DMS153 (cell line): ENCODE data around the gene PDHB.
"Not testable (repeated sequence)": the region's sequence is repeated elsewhere in the genome, so short reads cannot be mapped to it uniquely, and the experiment has no call there.

ENCODE experiments used
- DNase-seq: peaks from one replicate; lab custom pipeline; 2025; lab: John Stamatoyannopoulos, UW

Gene PDHB

DNA sequence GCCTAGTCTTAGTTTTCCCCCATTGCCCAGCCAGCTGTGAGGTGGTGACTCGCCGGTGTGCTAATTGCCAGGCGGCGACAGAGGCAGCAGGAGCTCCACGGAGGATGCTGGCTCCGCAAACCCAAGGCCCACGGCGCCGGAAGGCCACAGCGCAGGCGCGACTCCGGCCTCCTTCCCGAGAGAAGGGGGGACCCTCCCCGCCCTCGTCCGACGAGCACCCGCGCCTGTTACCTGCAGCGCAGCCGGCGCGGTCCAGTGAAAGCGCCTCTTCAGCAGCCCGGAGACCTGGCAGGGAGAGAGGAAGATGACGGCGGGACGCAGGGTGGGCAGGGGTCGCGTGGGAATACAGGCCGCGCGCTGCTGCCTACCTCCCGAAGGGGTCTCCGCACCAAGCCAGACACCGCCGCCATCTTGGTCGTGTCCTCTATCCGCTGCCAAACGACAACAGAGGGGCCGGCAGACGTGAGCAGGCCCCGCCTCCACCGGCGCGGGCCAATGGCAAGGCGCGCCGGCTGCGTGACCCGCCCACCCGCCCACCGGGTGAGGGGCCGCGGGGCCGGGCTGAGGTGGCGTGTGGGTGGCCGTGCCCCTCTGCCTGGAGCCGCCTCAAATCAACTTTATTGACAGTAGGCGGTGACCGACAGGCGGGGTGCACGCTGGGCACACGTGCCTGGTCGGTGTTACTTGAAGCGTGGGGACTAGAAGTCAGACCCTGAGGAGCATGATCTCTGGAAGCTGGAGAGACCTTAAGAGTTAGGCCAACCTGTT, at the start of gene PDHB:
Gene PDHB (minus strand): TSS at position 433 of the 768 bp plus-strand sequence. CDS start 23 bp downstream, at position 410.
- peak; percentile 51 for DNase-seq

DNA sequence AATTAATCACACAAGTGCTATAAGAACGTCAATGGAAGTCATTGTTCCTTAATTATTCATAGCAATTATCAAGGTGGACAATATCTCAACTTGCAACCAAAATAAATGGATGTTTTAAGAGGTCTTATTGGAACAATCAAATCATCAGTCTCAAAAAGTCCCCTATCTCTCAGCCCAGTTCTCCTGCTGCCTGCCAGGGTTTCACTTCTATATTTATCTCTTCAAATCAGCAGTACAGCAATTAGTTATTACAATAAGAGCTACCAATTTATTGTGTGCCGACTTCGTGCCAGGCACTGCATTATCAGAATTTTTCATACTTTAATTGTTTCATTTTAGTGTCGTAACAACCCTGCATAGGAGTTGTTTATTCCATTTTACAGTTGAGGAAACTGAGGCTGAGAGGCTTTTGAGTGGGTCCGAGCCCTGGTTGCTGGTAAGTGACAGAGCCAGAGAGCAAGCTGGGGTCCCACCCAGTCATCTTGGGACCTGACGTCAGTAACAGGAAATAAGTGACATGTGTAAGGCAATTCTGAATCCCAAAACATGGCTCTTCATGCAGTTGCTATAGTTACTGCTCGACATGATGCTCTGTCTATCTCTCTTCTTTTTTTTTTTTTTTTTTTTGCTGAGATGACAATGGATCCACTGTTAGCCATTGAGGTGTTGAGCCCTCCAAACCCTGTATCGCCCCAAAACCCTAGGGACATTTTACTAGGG, 49.4 kb upstream of the PDHB start:
- no peak for DNase-seq

DNA sequence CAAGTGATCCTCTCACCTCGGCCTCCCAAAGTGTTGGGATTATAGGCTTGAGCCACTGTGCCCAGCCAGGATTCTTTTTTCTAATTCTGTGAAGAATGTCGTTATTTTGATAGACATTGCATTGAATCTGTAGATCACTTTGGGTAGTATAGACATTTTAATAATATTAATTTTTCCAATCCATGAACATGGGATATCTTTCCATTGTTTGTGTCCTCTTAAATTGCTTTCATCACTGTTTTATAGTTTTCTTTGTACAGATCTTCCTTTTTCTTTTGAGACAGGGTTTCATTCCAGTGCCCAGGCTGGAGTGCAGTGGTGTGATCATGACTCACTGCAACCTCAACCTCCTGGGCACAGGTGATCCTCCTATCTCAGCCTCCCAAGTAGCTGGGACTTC, 46.7 kb upstream of the PDHB start:
- no peak for DNase-seq

DNA sequence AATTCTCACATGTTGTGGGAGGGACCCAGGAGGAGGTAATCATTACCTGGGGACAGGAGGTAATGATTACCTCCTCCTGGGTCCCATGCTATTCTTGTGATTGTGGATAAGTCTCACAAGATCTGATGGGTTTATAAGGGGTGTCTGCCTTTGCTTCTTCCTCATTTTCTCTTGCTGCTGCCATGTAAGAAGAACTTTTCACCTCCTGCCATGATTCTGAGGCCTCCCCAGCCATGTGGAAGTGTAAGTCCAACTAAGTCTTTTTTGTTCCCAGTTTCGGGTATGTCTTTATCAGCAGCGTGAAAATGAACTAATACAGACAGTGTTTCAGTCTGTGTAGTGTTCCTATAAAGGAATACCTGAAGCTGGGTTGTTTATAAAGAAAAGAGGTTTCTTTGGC, 45.1 kb upstream of the PDHB start:
- DNase-seq: no peak

DNA sequence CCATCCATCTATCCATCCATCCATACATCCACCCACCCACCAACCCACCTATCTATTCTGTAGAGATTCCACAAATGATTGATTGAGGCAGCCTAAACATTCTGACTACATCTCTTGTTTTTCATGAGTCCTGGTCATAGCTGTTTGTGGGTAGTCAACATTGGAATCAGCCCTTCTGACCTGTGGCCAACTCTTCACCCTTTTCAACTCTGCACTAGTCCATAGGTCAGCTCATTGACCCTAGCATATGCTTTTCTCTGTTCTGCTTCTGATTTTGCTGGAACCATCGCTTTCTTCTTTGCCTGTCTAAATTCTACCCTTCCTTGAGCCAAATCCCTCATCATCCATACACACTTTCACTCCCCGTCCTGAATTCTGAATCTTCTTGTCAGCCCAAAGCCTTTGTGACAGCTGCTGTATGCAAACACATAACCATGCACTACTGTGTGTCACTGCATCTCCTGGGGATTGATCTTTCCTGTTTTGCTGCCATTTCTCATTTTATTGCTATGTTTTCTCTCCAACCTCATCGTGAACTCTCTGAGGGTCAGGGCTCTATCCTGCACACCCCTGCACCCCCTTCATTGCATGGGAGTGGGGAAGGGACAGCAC, 41.4 kb upstream of the PDHB start:
- no peak for DNase-seq

DNA sequence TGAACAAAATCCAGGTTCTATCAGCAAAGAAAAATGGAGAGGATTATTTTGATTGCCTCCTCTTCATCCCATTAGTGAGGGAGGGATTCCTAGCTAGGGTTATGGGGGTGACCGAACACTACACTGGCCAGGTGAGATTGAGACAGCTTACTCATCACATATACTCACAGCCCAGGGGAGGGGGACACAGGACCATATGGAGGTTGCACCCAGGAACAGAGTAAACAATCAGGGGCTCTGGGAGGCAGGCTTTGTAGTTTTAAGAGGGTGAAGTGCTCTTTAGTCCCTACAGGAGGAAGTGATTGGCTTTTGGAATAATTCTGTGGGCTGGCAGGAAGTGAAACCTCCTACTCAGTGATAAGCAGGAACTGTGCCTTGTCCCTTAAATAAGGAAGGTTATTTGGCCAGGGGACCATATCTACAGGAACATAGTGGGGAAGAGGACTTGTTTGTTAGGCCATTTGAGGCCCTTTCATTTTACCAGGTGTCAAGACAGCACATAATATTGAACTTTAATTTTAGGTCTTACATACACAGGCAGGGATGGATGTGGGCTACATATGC, 40.8 kb upstream of the PDHB start:
- peak; percentile 51 for DNase-seq

DNA sequence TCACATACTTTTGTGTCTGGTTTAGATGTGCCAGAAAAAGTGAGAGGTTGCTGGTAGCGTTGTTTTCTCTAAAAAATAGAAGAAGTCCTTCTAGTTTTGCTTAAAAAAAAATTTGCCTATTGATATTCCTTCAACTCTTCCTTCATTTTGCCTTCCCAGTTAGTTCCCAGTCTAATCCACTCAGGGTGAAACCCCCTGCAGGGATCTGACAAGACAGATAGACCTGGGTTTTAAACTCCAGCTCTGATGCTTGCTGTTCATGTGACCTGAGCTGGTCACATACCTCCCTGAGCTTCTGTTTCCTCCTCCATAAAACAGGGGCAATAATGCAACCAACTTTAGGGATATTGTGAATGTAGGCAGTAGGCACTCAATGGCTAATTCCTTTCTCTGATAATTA, 39.6 kb upstream of the PDHB start:
- no peak for DNase-seq

DNA sequence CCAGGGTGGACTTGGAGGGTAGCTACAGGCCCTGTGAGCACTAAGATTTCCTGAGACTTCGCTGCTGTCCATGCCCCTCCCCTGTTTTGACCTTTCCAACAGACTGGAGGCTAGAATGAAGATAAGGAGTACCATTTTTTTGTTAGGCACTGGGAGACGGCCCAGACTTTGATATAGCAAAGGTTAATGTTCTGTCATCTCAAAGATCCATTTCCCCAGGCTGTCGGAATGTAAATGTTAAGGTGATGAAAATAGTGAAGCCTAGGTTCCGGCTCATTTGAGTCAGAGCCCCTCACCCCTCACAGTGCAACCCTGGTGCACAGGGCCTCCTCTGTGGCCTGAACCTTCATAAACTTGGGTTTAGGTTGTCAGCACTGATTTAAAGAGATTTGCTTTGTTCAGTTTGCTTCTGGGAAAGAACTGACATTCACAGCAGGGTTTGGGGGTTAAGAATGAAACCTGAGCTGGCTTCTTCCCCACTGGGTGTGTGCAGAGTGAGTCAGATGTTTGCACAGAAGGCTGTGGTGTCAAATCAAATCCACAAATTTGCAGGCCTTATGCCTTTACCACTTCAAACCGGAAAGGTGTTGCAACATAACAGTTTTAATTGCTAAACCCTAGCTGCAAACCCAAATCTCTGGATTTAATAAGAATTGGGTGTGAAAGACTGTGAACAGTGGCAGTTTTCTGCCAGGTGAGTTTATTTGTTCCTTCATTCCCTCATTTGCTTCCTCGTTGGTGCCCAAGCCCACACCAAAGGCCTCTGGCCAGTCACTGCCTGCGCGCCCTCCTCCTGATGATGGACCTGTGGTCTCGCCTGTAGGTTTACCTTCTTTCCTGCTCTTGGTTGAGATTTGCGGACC, 37.6 kb upstream of the PDHB start:
- DNase-seq: peak; percentile 89

DNA sequence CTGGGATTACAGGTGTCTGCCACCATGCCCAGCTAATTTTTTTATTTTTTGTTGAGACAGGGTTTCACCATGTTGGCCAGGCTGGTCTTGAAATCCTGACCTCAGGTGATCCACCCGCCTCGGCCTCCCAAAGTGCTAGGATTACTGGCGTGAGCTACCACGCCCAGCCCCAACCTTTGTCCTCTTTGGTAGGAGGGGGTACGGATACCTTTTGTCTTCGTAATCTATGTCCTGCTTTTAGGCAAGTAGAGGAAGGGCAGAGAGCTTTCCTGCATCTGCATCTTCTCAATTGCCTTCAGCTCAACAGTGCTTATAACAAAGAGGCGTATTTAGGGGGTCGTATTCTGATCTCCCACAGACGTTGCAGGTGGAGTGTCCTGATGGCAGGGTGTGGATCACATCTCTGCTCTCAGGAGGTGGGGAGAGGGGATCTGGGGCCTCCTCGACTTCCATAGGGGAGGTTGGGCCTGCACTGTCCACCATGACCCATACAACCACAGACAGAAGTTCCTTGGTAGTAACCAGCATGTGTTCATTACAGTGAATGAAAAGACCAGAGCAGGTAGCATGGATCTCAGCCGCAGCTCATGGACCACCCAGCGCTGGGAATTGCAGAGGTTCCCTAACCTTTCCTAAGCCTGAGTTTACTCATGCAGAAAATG, 36.9 kb upstream of the PDHB start:
- DNase-seq: no peak

DNA sequence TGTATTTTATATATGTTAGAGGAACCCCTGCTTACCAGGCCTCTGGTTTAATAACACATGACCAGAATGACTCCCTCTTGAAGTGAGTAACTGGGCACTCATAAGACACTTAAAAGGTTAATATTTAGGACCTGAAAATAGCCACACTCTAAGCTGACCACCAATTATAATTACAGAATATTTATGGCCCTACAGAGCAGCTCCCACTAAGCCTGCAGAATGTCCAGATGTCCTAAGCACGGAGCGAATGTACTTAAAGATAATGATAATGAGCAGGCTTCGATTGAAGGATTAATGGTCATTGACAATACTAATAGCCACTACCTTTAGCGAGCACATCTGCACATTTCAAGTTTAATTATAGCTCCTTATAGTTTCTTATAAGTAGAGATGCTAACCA, 35.5 kb upstream of the PDHB start:
- DNase-seq: no peak

DNA sequence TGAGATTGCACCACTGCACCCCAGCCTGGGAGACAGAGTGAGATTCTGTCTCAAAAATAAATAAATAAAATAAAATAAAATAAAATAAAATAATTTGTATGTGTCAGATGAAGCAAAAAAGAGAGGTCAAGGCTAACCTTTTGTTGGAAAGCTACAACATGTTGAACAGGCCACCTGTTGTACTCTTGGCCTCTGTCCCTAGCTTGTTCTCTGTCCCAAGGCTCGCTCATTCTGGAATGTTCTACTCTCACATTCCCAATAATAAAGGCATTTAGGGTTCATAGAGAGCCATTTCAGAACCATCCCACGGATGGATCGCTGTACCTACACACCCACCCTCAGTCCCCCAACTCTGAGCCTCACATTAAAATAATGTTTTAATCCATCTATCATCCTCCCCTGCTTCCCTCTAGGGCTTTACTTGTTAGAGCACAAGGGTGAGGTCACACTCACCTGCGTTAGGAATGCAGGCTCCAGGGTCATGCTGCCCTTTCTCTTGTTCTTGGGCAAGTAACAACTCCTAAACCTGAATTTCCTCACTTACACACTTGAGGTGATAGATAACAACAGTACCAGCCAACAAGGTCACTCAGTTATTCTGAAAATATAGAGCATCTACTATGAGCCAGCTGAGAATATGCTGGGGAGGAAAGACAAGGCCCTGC, 33.4 kb upstream of the PDHB start:
- DNase-seq: no peak

DNA sequence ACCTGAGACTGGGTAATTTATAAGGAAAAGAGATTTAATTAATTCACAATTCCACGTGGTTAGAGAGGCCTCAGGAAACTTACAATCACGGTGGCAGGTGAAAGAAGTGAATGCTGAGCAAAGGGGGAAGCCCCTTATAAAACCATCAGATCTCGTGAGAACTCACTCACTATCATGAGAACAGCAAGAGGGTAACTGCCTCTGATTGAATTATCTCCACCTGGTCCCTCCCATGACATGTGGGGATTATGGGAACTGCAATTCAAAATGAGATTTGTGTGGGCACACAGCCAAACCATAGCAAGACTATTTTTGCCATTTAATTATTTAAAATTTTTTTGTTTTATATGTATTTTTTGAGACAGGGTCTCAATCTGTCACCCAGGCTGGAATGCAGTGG, 31.2 kb upstream of the PDHB start:
- no peak for DNase-seq

DNA sequence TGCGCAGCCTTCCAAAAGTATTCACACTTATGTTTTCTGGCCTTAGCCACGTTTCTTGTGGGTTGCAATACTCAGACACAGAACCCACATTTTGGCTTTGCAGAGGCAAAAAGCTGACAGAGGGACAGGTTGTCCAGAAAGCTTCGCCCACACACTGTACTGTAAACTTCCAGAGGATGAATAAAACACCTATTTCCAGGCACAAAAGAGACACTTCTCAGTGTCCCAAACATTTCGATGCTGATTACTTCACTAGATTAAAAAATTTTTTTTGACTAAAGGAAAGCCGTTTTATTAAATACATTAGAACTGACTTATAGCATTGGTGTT, 30.3 kb upstream of the PDHB start:
- DNase-seq: no peak

DNA sequence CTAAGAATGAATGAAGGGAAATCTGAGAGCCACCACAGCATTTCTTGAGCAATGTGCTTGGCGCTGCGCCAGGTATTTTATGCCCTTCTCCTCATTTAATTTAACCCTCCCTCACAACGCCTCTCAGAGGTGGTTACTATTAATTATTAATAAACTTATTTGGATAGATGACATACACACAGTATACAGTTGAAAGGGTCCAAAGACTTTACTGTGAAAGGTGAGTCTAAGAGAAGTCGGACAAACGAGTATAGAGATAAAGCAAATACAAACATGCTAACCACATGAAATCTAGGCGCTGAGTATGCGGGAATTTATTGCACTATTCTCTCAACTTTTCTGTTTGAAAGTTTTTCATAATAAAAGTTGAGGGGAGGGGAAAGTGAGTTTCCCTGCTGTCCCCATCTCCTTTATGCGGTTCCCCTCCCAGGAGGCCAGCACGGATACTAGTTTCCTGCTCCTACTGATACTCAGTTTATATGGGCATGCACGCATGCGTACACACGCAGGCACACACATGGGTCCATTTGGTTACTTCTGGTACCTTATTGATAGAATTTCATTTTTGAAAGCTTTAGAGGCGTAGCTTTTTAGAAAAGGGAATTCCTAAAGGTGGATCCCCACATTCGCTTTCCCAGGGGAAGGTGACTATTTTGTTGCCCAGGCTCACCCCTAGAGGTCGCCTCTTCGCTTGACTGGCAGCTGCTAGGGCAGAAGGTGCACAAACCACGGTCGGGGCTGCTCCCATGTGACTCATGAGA, 29.7 kb upstream of the PDHB start:
- DNase-seq: peak; percentile 13

DNA sequence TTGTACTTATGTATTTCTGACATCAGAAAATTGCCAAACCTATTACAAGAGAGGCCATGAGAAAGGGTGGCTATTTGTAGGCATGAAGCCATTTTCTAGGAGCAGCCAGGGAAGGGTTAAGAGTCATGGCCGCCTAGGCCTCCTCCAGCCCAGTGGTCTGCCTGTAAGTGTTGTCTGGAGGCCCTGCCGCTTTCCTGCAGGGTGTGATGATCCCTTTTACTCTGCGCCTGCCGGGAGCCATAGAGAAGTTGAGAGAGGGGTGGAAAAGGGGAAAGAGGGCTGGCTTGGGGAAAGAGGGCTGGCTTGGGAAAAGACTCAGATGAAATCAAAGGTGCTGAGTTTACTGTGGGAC, 29.2 kb upstream of the PDHB start:
- DNase-seq: no peak

DNA sequence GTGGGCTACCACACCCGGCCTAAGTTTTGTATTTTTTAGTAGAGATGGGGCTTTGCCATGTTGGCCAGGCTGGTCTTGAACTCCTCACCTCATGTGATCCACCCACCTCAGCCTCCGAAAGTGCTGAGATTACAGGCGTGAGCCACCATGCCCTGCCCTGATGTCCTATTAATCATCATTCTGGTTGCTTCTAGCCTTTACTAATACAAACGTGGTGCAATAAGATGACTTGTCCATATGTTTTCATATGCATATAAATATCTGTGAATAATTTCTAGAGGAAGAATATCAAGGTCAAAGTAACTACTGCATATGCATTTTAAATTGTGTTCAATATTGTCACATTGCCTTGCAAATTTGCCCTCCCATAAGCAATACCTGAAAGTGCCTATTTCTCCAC, 25.5 kb upstream of the PDHB start:
- no peak for DNase-seq

DNA sequence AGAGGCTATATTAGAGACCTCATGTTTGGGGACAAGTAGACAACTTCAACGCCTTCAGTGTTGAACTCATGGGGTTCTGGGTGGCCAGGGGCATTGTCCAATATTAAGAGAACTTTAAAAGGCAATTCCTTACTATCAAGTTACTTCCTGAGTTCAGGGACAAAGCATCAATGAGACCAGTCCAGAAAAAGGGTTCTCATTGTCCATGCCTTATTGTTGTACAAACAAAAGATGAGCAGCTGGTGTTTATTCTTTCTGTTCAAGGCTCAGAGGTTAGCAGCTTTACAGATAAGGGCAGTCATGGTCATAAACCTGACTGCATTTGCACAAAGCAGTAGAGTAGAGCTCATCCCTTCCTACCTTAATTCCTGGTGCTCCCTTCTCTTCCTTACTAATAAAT, 18.5 kb upstream of the PDHB start:
- peak; percentile 18 for DNase-seq

DNA sequence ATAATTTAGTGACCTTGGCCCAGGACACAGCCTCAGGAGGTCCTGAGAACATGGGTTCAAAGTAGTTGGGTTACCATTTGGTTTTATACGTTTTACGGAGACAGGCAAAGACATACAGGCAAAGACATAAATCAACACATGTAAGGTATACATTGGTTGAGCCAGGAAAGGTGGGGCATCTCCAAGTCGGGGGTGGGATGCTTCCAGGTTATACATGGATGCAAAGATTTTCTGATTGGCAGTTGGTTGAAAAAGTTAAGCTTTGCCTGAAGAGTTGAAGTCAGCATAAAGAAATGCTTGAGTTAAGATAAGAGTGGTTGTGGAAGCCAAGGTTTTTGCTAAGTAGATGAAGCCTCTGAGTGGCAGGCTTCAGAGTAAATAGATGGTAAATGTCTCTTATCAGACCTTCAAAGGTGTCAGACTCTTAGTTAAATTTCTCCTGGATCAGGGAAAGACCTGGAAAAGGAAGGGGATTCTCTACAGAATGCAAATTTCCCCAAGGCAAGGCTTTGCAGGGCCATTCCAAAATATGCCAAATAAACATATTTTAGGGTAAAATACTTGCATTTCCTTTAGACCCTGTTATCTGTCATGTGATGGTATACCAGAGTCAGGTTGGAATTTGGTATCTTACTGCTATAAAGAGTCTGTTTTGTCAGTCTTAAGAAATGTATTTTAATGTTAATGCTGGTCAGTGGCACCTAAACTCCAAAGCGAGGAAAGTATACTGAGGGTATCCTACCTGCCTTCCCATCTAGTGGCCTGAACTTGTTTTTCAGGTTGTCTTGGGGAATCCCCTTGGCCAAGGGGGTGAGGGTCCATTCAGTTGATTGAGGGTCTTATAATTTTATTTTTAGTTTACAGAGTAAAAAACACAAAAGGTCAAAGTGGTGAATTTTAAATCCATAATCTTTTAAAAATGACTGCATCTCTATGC, 8.2 kb upstream of the PDHB start:
- DNase-seq: no peak

DNA sequence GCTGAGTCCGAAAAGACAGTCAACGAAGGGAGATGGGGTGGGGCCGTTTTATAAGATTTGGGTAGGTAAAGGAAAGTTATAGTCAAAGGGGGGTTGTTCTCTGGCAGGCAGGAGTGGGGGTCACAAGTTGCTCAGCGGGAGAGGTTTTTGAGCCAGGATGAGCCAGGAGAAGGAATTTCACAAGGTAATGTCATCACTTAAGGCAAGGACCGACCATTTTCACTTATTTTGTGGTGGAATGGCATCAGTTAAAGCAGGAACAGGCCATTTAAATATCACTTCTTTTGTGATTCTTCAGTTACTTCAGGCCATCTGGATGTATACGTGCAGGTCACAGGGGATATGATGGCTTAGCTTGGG, 7.3 kb upstream of the PDHB start:
- DNase-seq: not testable (repeated sequence)
